SU-DHL-6 (cell line): ENCODE data around the gene NKAIN4.

Source experiments
- H2AFZ ChIP-seq: fragments of 200-600 bp; sonication (generic); 2 replicates; pipeline ENCODE4 v1.6.1; 2014; ENCODE audit warnings: low read depth, mild to moderate bottlenecking, moderate library complexity, mixed read lengths, antibody characterized with exemption, low read length; ENCODE audit not compliant: severe bottlenecking
- H3F3A ChIP-seq: fragments of 200-600 bp; shearing (Covaris generic); 2 replicates; pipeline ENCODE4 v1.6.0; 2016; ENCODE audit warnings: antibody characterized with exemption, mild to moderate bottlenecking; ENCODE audit not compliant: insufficient read depth
- H3K27ac ChIP-seq: fragments of 200-600 bp; sonication (generic); 2 replicates; pipeline ENCODE4 v1.5.1; 2016; ENCODE audit warnings: low read depth, mild to moderate bottlenecking, low read length, moderate library complexity, mixed read lengths
- H3K27me3 ChIP-seq: fragments of 200-600 bp; sonication (generic), shearing (Covaris generic); 2 replicates; pipeline ENCODE4 v1.6.0; 2014; ENCODE audit warnings: mild to moderate bottlenecking, low read length
- H3K36me3 ChIP-seq: fragments of 200-600 bp; sonication (generic); 2 replicates; pipeline ENCODE4 v1.6.1; 2014; ENCODE audit warnings: mild to moderate bottlenecking, low read length, mixed read lengths
- H3K4me2 ChIP-seq: fragments of 300-600, 200-600 bp; shearing (Covaris generic), sonication (generic); 2 replicates; pipeline ENCODE4 v1.6.0; 2014; ENCODE audit warnings: low read length, low read depth, mild to moderate bottlenecking; ENCODE audit not compliant: poor library complexity, severe bottlenecking
- H3K4me3 ChIP-seq: fragments of 200-600 bp; sonication (generic); 2 replicates; pipeline ENCODE4 v1.5.1; 2014; ENCODE audit warnings: antibody characterized with exemption, low read length, mild to moderate bottlenecking, mixed read lengths; ENCODE audit not compliant: insufficient read depth, poor library complexity, severe bottlenecking
- H3K79me2 ChIP-seq: fragments of 200-600 bp; sonication (generic); 2 replicates; pipeline ENCODE4 v1.6.1; 2014; ENCODE audit warnings: mild to moderate bottlenecking, low read length, moderate library complexity; ENCODE audit not compliant: insufficient read depth
- H3K9ac ChIP-seq: fragments of 200-600 bp; sonication (generic); 2 replicates; pipeline ENCODE4 v1.7.0; 2014; ENCODE audit warnings: mild to moderate bottlenecking, low read length
- H3K9me2 ChIP-seq: fragments of 200-600 bp; sonication (generic); replicated peaks from 2 replicates; pipeline ENCODE4 v1.6.1; 2014; ENCODE audit warnings: low read length; ENCODE audit not compliant: insufficient read depth
- H3K9me3 ChIP-seq: fragments of 200-600 bp; sonication (generic); 2 replicates; pipeline ENCODE4 v1.6.1; 2014; ENCODE audit warnings: low read length, mixed read lengths; ENCODE audit not compliant: insufficient read depth
- H4K20me1 ChIP-seq: fragments of 200-600 bp; sonication (generic); 2 replicates; pipeline ENCODE4 v1.6.1; 2014; ENCODE audit warnings: low read depth, mild to moderate bottlenecking, antibody characterized with exemption, low read length, moderate library complexity, mixed read lengths
- CTCF ChIP-seq: fragments of 200-600 bp; sonication (generic); IDR thresholded peaks from one replicate; pipeline ENCODE4 v1.5.1; 2017; ENCODE audit warnings: antibody characterized with exemption, mild to moderate bottlenecking, low read length, moderate library complexity; ENCODE audit not compliant: insufficient read depth, poor library complexity, severe bottlenecking
- EZH2phosphoT487 ChIP-seq: fragments of 200-600 bp; sonication (generic), shearing (Covaris generic); conservative IDR thresholded peaks from 2 replicates; pipeline ENCODE4 v1.6.1; 2018; ENCODE audit warnings: mild to moderate bottlenecking, antibody characterized with exemption, low read length, moderate library complexity, mixed read lengths

Gene NKAIN4

GRCh38 chr20:63244468-63244867 is 9.8 kb downstream of the NKAIN4 start:
- no peak overlapping the region for H3K27ac ChIP-seq
- H3K9me3 ChIP-seq = no peaks in the 10 kb centered on the region
- H4K20me1 ChIP-seq = no peaks in the 10 kb centered on the region
- H3K79me2 ChIP-seq = no peaks in the 10 kb centered on the region
- no peaks in the 10 kb centered on the region for H3K27me3 ChIP-seq
- no peak overlapping the region for H3K4me2 ChIP-seq
- H3F3A ChIP-seq = no peaks in the 10 kb centered on the region
- H3K4me3 ChIP-seq = no peak overlapping the region
- no peaks in the 10 kb centered on the region for H3K9me2 ChIP-seq
- no peak overlapping the region for H2AFZ ChIP-seq
- no peak overlapping the region for H3K9ac ChIP-seq
- TF ChIP-seq CTCF (no peak), EZH2phosphoT487 (no peak)
- H3K36me3 ChIP-seq = no peaks in the 10 kb centered on the region

- Histone ChIP-seq H3K36me3 (no peaks in the 10 kb centered on the region), H4K20me1 (no peaks in the 10 kb centered on the region), H3K9me2 (no peaks in the 10 kb centered on the region), H3K27me3 (no peaks in the 10 kb centered on the region), H3K9me3 (no peaks in the 10 kb centered on the region), H3K27ac (no peak overlapping the region), H3K9ac (no peak overlapping the region), H3K4me3 (no peak overlapping the region), H3K4me2 (no peak overlapping the region), H2AFZ (no peak overlapping the region), H3K79me2 (no peaks in the 10 kb centered on the region), H3F3A (no peaks in the 10 kb centered on the region)
- TF ChIP-seq CTCF = no peak
- no peak for TF ChIP-seq EZH2phosphoT487
These were observed 10.5 kb downstream of the NKAIN4 start for GRCh38 chr20:63243604-63244247.

- H3K9ac ChIP-seq = no peak overlapping the region
- H3K27me3 ChIP-seq = no peaks in the 10 kb centered on the region
- no peak for TF ChIP-seq CTCF
- TF ChIP-seq EZH2phosphoT487 = no peak
- H3K36me3 ChIP-seq = no peaks in the 10 kb centered on the region
- no peak overlapping the region for H2AFZ ChIP-seq
- no peaks in the 10 kb centered on the region for H4K20me1 ChIP-seq
- H3F3A ChIP-seq = no peaks in the 10 kb centered on the region
- no peaks in the 10 kb centered on the region for H3K9me3 ChIP-seq
- no peak overlapping the region for H3K27ac ChIP-seq
- no peak overlapping the region for H3K4me3 ChIP-seq
- no peaks in the 10 kb centered on the region for H3K9me2 ChIP-seq
- H3K79me2 ChIP-seq = no peaks in the 10 kb centered on the region
- no peak overlapping the region for H3K4me2 ChIP-seq
These were observed 11.5 kb downstream of the NKAIN4 start for GRCh38 chr20:63242736-63243135.
